ENCODE data around the gene NRN1L.

DNA sequence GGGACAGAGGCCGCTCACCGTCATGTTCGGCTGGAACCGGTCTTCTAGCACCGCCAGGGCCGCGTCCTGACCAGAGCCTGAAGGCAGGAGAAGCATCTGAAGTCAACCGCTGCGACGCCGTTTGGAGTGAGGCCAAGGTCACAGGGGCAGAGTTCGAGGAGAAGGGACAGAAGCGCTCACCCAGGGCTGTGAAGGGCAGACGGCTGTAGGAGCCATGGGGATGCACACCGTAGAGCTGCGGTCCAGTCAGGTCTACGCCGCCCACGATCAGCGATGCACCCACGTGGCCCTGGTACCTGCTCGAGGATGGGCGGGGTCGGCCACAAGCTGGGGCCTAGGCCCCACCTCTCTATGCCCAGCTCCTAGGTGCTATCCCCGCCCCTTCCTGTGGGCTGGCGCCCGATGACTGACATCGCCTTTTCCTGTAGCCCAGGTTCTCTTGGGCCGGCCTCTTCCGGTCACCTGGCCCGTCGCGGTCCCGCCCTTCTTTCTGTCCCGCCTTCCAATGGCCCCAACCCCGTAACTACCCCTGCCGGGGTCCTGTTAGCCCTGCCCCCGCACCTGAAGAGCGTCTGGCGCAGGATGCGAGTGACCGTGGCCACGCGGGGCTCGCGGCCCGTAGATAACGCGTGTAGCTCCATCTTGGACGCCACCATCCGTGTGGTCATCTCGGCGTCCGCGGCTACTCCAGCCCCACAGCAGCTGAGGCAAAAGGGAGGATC lies 50.9 kb downstream of the NRN1L start:
- TF ChIP-seq TCF7L2 (IDR thresholded peaks at IDR 0.05; ENCODE audit: low read depth, low read length), result no peak; the same call in 1 of the 2 replicates
- no peak; the same call in 1 of the 2 replicates for TF ChIP-seq POLR2AphosphoS5 (IDR thresholded peaks at IDR 0.05; ENCODE audit: low read depth, low read length)

Data from Panc1 (cell line).